ENCODE results near the gene TM9SF1. TPM values are rescaled to one million over a fixed set of nuclear protein-coding genes. Genes with fewer than 3 reads are reported as not detected.
A peak's percentile ranks its signal among the peaks of the same experiment; 100 is the strongest.

Gene TM9SF1
- total and polyA plus RNA-seq, 2 of the 13 experiments (the other 11 are each of a cell fraction or from before 2014, with no cell fraction given), result 83.2 to 110 TPM

GRCh38 chr14:24156840-24157239 lies 38.4 kb downstream of the TM9SF1 start (continued):
- no peak for TF ChIP-seq ZBTB2 (CRISPR knock-in tag; IDR thresholded peaks at IDR 0.05; ENCODE audit: low read depth)
- no peak for TF ChIP-seq STAT5B (CRISPR knock-in tag; IDR thresholded peaks at IDR 0.05)
- no peak for TF ChIP-seq ZNF770 (CRISPR knock-in tag; IDR thresholded peaks at IDR 0.05)
- TF ChIP-seq BHLHE40 (IDR thresholded peaks at IDR 0.05; ENCODE audit: low read length), result no peak
- no peak for TF ChIP-seq DRAP1 (CRISPR knock-in tag; IDR thresholded peaks at IDR 0.05)
- no peak for TF ChIP-seq MXD4 (CRISPR knock-in tag; IDR thresholded peaks at IDR 0.05)
- TF ChIP-seq PHB2 (IDR thresholded peaks at IDR 0.05; ENCODE audit: partially characterized antibody), result peak; percentile 56
- 0 out of 2 replicates have a peak, but pooled peaks have one; percentile 40 for TF ChIP-seq PLRG1 (conservative IDR thresholded peaks at IDR 0.05)
- 0 out of 2 replicates have a peak, but pooled peaks have one; percentile 33 for TF ChIP-seq MZF1 (CRISPR knock-in tag; IDR thresholded peaks at IDR 0.05; ENCODE audit: borderline replicate concordance)
- no peak for TF ChIP-seq NFIB (CRISPR knock-in tag; IDR thresholded peaks at IDR 0.05; ENCODE audit: borderline replicate concordance)
- TF ChIP-seq FOXA1 (IDR thresholded peaks at IDR 0.05), result 0 out of 2 replicates have a peak, but pooled peaks have one; percentile 33
- TF ChIP-seq FOXA1 (CRISPR knock-in tag; IDR thresholded peaks at IDR 0.05), result no peak
- TF ChIP-seq PREB (CRISPR knock-in tag; IDR thresholded peaks at IDR 0.05), result no peak
- TF ChIP-seq ZNF331 (CRISPR knock-in tag; IDR thresholded peaks at IDR 0.05), result no peak
- TF ChIP-seq ATF4 (CRISPR knock-in tag; IDR thresholded peaks at IDR 0.05), result no peak
- TF ChIP-seq ZNF605 (CRISPR knock-in tag; IDR thresholded peaks at IDR 0.05), result 0 out of 2 replicates have a peak, but pooled peaks have one; percentile 21
- TF ChIP-seq SOX6 (IDR thresholded peaks at IDR 0.05), result peak; percentile 76; the same call in 1 of the 2 replicates
- no peak for TF ChIP-seq SOX6 (CRISPR knock-in tag; IDR thresholded peaks at IDR 0.05)
- 0 out of 2 replicates have a peak, but pooled peaks have one; percentile 27 for TF ChIP-seq POLR2AphosphoS5 (IDR thresholded peaks at IDR 0.05; ENCODE audit: low read depth, low read length)
- 0 out of 2 replicates have a peak, but pooled peaks have one; percentile 29 for TF ChIP-seq NONO (IDR thresholded peaks at IDR 0.05)
- no peak for TF ChIP-seq NONO (CRISPR knock-in tag; conservative IDR thresholded peaks at IDR 0.05)
- TF ChIP-seq NFKBIZ (CRISPR knock-in tag; IDR thresholded peaks at IDR 0.05), result no peak
- no peak for TF ChIP-seq LCORL (IDR thresholded peaks at IDR 0.05)
- TF ChIP-seq LCORL (CRISPR knock-in tag; IDR thresholded peaks at IDR 0.05), result no peak
- TF ChIP-seq ZNF512B (CRISPR knock-in tag; IDR thresholded peaks at IDR 0.05; ENCODE audit: borderline replicate concordance), result no peak
